ENCODE data around the gene CA7. TPM values are rescaled to one million over a fixed set of nuclear protein-coding genes. Genes with fewer than 3 reads are reported as not detected.

Gene CA7
- total RNA-seq, 6 donors from 2014 or later = not detected

- no peak overlapping the region for H3K27ac ChIP-seq
- H3K4me3 ChIP-seq = no peak overlapping the region
- H3K27me3 ChIP-seq = no peaks in the 10 kb centered on the region
- TF ChIP-seq POLR2A (IDR thresholded peaks at IDR 0.05) = no peak
- TF ChIP-seq POLR2AphosphoS5 (IDR thresholded peaks at IDR 0.05) = no peak
- no peak for TF ChIP-seq CTCF (IDR thresholded peaks at IDR 0.05)
- no peaks in the 10 kb centered on the region for H3K9me3 ChIP-seq
- ATAC-seq (ENCODE audit: low FRiP score in 2 of 2) (no peak), DNase-seq (no peak)
- peaks cover 0 to 12% (median 2%) of the 10 kb centered on the region in 4 donors for H3K4me1 ChIP-seq
- peaks cover 0 to 11% (median 0%) of the 10 kb centered on the region in 4 donors for H3K36me3 ChIP-seq
- 84 to 92% methylated on average over 2 of the region's 2 CpGs for WGBS, 2 donors
Observed at GRCh38 chr16:66890799-66891198, 46.6 kb downstream of the CA7 start.

DNA sequence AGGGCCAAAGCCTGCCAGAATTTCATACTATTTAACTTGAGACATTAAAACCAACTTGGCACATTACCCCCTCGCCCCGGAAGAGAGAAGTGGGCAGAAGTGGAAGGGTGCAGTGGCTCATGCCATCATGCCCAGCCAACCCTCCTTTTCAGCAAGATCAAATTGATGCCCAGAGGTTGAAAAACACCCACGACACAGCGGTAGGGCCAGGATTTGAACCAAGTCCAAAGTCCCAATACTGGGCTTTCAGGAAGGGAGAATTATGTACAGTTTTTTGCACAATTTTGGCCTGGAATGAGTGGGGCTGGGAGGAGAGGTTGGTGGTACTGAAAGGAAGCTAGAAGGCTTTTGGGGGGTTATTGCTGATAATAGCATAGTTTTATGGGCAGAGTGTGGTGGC, 47.1 kb downstream of the CA7 start:
- H3K27me3 ChIP-seq = no peaks in the 10 kb centered on the region
- no peak overlapping the region for H3K27ac ChIP-seq
- TF ChIP-seq POLR2A (IDR thresholded peaks at IDR 0.05) (no peak), CTCF (IDR thresholded peaks at IDR 0.05) (no peak), EP300 (IDR thresholded peaks at IDR 0.05) (no peak), POLR2AphosphoS5 (IDR thresholded peaks at IDR 0.05) (no peak)
- ATAC-seq (ENCODE audit: low FRiP score in 2 of 2) (no peak), DNase-seq (no peak)
- H3K36me3 ChIP-seq = peaks cover 0 to 9% (median 0%) of the 10 kb centered on the region in 4 donors
- H3K4me3 ChIP-seq = no peak overlapping the region
- H3K9me3 ChIP-seq = no peaks in the 10 kb centered on the region
- WGBS, 2 donors = 74 to 87% methylated on average over 4 of the region's 4 CpGs
- H3K4me1 ChIP-seq = peaks cover 0 to 7% (median 2%) of the 10 kb centered on the region in 4 donors

DNA sequence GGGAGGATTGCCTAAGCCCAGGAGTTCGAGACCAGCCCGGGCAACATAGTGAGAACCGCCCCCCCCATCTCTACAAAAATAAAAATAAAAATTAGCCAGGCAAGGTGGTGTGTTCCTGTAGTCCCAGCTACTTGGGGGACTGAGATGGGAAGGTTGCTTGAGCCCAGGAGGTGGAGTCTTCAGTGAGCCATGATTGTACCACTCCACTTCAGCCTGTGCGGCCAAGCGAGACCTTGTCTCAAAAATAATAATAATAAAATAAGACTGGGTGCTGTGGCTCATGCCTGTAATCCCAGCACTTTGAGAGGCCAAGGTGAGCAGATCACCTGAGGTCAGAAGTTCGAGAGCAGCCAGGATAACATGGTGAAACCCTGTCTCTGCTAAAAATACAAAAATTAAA, 47.6 kb downstream of the CA7 start:
- no peak overlapping the region for H3K4me3 ChIP-seq
- no peak overlapping the region for H3K27ac ChIP-seq
- DNase-seq = no peak
- TF ChIP-seq POLR2A (IDR thresholded peaks at IDR 0.05) (no peak), CTCF (IDR thresholded peaks at IDR 0.05) (no peak), POLR2AphosphoS5 (IDR thresholded peaks at IDR 0.05) (no peak), EP300 (IDR thresholded peaks at IDR 0.05) (no peak)
- 91 to 93% methylated on average over 6 of the region's 6 CpGs for WGBS, 2 donors
- peaks cover 0 to 3% (median 1%) of the 10 kb centered on the region in 4 donors for H3K4me1 ChIP-seq
- ATAC-seq (ENCODE audit: low FRiP score in 2 of 2) = no peak
- H3K9me3 ChIP-seq = no peaks in the 10 kb centered on the region
- H3K36me3 ChIP-seq = peaks cover 0 to 5% (median 0%) of the 10 kb centered on the region in 4 donors
- no peaks in the 10 kb centered on the region for H3K27me3 ChIP-seq

DNA sequence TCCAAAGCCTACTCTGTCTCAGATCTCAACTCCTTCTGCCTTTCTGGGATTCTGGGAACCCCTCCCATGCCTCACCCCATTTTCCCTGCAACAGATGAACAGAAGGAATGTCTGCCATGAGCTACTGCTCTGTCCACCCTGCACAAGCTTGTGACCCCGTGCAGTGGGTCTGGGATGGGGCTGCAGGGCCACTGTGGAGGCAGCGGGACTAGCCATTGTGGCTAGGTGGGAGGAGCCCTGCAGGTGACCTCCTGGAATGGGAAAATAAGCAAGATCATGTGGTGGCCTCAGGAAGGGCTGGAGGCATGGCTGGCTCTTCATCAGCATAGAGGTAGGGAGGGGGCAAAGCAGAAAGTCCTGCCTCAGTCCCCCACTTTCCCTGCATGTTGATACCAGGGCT, 49.8 kb downstream of the CA7 start:
- Histone ChIP-seq H3K27ac (no peak overlapping the region), H3K36me3 (peaks cover 0 to 3% (median 0%) of the 10 kb centered on the region in 4 donors), H3K27me3 (no peaks in the 10 kb centered on the region), H3K4me1 (peaks cover 0 to 10% (median 4%) of the 10 kb centered on the region in 4 donors), H3K4me3 (no peak overlapping the region), H3K9me3 (no peaks in the 10 kb centered on the region)
- TF ChIP-seq EP300 (IDR thresholded peaks at IDR 0.05) (no peak), CTCF (IDR thresholded peaks at IDR 0.05) (no peak), POLR2A (IDR thresholded peaks at IDR 0.05) (no peak), POLR2AphosphoS5 (IDR thresholded peaks at IDR 0.05) (no peak)
- ATAC-seq (ENCODE audit: low FRiP score in 2 of 2) (no peak), DNase-seq (no peak)
- WGBS, 2 donors = 75 to 86% methylated on average over 2 of the region's 2 CpGs

- peak in 1 of 2 donors; percentile 72 for DNase-seq
Observed at GRCh38 chr16:66894948-66895688, 50.9 kb downstream of the CA7 start.

More at GRCh38 chr16:66894948-66895688, 50.9 kb downstream of the CA7 start:
- Histone ChIP-seq H3K4me3 (no peak overlapping the region), H3K4me1 (peaks cover 11 to 20% (median 15%) of the 10 kb centered on the region in 4 donors), H3K27ac (no peak overlapping the region), H3K27me3 (no peaks in the 10 kb centered on the region), H3K9me3 (no peaks in the 10 kb centered on the region), H3K36me3 (peaks cover 0 to 3% (median 0%) of the 10 kb centered on the region in 4 donors)
- peak; percentile 48 to 84 (median 75) for TF ChIP-seq CTCF (IDR thresholded peaks at IDR 0.05)
- TF ChIP-seq POLR2AphosphoS5 (IDR thresholded peaks at IDR 0.05) = no peak
- peak; percentile 81 to 82 for ATAC-seq (ENCODE audit: low FRiP score in 2 of 2)
- WGBS, 2 donors = 52 to 58% methylated on average over 6 to 11 of the region's 11 CpGs

Data from upper lobe of left lung (tissue), 6 donors.